ENCODE measurements around the gene P3H2.
"Not testable (repeated sequence)": the region's sequence is repeated elsewhere in the genome, so short reads cannot be mapped to it uniquely, and the experiment has no call there.

GRCh38 chr3:190079173-190079572, 41.5 kb downstream of the P3H2 start:
- TF ChIP-seq POLR2AphosphoS5 (IDR thresholded peaks at IDR 0.05; ENCODE audit: borderline replicate concordance, low read depth, low read length); EZH2 (IDR thresholded peaks at IDR 0.05): not testable (repeated sequence)
